Adrenal gland (tissue), 5 donors: ENCODE results near the gene PIGS.

Experiments used
- CTCF ChIP-seq, 6 experiments: fragments of 450-650 bp in 4 of 6; fragments of 200-600 bp in 2 of 6; sonication (generic) in 1 of 6; IDR thresholded peaks; 1 replicate in 5 of 6; 2 replicates in 1 of 6; pipeline versions ENCODE4 v1.5.1 to v1.8.0; 2016 to 2021; ENCODE audit warnings: antibody characterized with exemption in 6 of 6, mild to moderate bottlenecking in 2 of 6, moderate library complexity in 1 of 6
- POLR2A ChIP-seq, 2 donors: fragments of 450-650 bp; IDR thresholded peaks; one replicate each; pipeline ENCODE4 v1.6.1; 2017; ENCODE audit warnings: antibody characterized with exemption in 2 of 2, mild to moderate bottlenecking in 2 of 2, moderate library complexity in 1 of 2
- donor health status: DM: no; HTN: no; CAD: no.

- TF ChIP-seq CTCF (IDR thresholded peaks at IDR 0.05) (no peak), POLR2A (IDR thresholded peaks at IDR 0.05) (no peak)
Measured at GRCh38 chr17:28612531-28612930, 41.2 kb upstream of the PIGS start.
